ENCODE measurements around the gene HIVEP3. TPM values are rescaled to one million over a fixed set of nuclear protein-coding genes. Genes with fewer than 3 reads are reported as not detected.

Gene HIVEP3
- total RNA-seq, 1 donor from 2014 or later, result 11.0 TPM

DNA sequence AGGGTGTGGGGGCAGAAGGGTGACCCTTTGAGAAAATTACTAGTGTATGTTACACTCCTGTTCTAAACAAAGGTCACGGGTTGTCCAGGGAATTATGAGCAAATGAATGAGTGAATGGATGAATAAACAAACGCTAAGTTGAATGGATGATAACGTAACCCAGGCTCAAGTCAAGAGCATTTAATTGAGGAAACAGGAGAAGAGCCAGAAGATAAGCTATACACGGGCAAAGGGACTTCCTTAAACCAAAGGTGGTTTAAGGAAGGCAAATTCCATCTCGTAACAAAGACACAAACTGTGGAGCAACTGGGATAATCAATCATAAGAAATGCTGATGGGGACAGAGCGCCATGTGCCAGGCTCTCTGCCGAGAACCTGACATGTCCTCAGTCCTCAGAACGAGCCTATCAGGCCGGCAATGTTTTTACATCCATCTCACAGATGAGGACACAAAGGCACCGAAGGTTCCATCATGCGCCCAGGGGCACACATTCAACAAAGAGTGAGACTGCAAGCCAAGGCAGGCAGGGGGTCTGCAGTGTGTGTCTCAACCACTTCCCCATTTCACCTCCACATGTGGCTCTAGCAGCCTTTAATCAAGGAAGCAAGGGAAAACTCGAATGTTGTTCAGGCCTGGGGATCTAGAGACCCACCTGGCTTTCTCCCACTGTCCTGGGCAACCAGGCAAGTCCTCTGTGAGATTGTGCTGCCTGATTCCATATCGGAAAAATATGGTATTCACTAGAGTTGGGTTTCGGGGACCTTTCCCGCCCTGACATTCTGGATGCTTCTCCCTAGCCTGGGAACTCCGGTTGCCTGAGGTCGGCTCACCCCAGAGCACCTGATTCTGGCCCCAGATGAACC lies 307.4 kb downstream of the HIVEP3 start:
- no peak for DNase-seq (ENCODE audit: low spot score)
- intact Hi-C loops (cut with DNase I), result no loop called here
- ATAC-seq, result no peak

DNA sequence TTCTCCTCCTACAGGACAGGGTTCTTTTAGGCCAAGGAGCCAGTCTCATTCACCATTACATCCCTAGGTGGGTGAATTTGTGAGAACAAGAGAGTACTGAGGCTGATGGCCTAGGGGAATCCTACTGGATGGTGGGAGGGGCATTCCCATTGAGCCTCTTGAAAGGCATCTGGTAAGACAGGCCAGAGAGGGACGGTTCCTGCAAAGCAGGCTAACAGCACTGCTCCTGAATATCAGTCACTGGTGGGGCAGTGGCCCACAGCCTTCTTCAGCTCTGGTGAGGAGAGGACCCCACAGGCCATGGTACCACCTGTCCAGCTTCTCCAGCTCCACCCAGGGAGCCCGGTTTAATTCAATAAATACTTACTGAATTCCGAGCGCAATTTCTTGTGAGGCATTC lies 308.4 kb downstream of the HIVEP3 start:
- intact Hi-C loops (cut with DNase I), result no loop called here
- ATAC-seq, result no peak
- DNase-seq (ENCODE audit: low spot score), result no peak

DNA sequence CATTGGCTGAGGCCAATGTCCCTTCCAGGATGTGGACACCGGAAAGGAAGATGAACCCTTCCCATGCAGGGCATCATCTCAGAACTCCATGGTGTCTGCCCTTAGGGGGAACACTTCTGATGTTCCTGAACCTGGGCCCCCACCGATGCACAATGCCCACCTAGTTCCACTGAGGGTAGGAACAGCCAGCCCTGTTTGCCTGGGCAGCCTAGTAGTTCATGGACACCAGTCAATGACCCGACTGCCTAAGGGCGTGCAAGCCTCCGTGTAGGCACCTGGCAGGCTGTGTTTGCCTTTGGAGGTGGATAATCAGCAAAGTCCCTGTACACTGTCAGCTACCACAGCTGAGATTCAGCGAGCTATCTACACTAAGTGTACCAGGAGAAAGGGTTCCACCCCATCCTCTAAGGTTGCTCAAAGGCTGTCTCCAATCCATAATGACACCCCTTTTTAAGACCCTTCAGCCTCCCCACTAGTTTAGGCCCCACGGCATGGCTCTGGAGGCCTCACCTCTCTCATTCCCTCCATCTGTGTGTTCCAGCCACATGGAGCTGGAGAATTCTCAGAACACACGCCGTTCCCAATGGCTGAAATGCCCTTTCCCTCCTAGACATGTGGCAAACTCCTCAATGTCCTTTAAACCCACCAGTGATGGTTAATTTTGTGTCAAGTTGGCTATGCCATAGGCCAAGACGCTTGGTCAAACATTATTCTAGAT lies 309.4 kb downstream of the HIVEP3 start:
- no peak for ATAC-seq

DNA sequence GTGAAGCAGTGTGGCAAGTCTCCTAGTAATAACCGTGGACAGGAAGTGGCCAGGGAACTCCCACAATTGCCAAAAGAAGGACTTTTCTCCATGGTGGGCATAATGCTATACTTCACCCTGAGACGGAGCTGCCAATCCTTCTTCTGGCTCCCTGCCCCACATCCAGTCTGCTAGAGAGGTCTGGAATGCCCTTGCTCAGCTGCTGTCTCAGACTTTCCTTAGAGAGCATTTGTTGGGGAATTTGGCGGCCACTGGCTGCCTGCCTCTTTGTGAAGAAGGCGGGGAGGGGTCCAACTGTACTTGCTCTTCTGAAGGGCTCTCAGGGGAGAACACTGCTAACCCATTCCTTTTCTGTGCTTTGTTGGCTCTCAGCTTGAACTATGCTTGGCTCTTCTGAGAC lies 310.5 kb downstream of the HIVEP3 start:
- intact Hi-C loops (cut with DNase I), result no loop called here
- ATAC-seq, result peak; percentile 44
- no peak for DNase-seq (ENCODE audit: low spot score)

More for the DNA sequence above, 309.4 kb downstream of the HIVEP3 start:
- no peak for DNase-seq (ENCODE audit: low spot score)
- intact Hi-C loops (cut with DNase I), result no loop called here

DNA sequence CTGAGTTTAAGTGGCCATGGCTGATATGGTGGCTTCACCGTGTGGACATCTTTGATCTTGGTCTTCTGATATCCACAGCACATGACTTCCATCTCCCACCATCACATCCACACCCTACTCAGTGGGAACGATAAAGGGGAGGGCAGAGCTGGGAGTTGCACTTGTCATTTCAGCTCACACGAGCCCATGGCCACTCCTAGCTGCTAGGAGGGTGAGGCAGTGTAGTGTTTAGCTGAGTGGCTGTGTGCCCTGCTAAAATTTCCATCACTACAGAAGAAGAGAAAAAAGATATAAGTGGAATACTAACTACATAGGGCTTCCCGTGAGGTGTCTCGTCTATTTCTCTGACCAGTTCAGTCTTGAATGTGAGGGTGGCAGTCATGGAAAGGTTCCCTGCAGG lies 310.9 kb downstream of the HIVEP3 start:
- ATAC-seq (no peak), DNase-seq (ENCODE audit: low spot score) (no peak)
- intact Hi-C loops (cut with DNase I), result no loop called here

DNA sequence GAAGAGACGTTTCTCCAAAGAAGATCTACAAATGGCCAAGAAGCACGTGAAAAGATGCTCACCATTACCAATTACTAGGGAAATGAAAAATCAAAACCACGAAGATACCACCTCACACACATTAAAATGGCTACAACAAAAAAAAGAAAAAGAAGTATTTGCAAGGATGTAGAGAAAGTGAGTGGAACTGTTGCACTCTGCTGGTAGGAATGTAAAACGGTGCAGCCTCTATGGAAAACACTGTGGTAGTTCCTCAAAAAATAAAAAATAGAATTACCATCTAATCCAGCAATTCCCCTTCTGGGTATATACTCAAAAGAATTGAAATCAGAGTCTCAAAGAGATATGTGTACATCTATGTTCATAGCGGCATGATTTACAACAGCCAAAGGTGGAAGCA lies 318.8 kb downstream of the HIVEP3 start:
- ATAC-seq, result no peak
- no peak for DNase-seq (ENCODE audit: low spot score)
- intact Hi-C loops (cut with DNase I), result no loop called here

DNA sequence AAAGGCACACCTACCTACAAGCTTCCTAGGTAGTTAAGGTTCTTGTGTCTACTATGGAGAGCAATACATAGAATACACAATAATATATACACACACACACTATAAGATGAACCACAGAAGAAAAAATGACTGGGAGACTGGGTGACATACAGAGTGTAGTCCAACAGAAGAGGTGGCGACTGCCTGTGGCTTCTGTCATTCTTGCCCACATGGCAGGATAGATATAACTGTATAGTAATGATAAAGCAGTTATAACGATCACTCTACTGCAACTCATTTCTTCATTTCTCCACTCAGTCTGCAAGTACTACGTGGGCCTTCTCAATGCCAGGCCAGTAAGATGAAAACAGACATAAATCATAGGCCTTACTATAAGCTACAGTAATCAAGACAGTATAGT lies 320.4 kb downstream of the HIVEP3 start:
- no peak for ATAC-seq
- intact Hi-C loops (cut with DNase I), result no loop called here
- DNase-seq (ENCODE audit: low spot score), result no peak

DNA sequence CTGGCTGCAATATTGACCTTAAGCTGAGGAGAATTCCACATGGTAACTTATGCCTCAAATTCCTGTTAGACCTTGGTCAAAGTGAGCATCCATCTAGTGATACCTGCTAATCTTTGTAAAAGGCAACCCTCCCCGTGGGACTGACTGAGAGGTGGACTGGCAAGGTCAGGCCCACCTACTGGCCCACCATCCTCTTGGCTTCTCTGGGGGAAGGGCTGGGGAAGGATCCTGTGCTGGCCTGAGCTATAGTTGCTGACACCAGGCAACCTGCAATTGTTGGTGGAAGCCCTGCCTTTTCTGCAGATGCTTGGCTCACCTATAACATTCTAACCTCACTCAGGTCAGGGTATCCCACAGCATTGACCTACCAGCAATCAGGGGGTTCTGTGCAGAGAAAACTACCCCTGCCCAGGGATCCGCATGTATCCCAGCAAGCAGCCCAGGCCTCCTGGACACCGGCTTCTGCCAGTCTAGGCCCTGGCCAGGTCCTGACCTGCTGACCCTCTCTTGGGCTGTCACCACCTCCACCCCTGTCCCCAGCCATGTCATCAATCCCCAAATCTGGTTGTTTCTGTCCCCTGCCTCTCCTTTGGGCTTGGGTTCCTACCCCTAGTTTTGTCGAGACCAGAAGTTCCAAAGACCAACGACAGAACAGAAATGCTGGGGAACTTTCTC lies 326.1 kb downstream of the HIVEP3 start:
- ATAC-seq, result no peak
- intact Hi-C loops (cut with DNase I), result no loop called here
- DNase-seq (ENCODE audit: low spot score), result no peak

DNA sequence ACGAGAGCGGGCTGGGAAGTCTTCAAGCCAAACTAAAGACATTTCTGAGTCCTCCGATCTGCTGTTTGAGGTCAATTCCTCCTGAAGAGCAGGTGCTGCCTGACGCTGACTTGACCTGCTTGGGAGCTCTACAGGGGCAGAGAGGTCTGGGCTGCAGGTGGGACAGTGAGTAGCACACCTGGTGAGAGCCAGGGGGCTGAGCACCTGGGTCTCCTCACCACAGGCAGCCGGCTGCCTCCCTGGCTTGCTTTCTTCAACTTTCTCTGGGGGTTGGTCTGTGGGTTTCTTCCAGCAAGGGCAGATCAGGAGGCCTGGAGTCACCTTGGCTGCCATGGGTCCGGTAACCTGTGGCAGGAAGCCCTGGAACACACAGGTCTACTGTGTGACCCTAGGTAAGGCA lies 326.8 kb downstream of the HIVEP3 start:
- intact Hi-C loops (cut with DNase I), result no loop called here
- no peak for ATAC-seq
- no peak for DNase-seq (ENCODE audit: low spot score)

DNA sequence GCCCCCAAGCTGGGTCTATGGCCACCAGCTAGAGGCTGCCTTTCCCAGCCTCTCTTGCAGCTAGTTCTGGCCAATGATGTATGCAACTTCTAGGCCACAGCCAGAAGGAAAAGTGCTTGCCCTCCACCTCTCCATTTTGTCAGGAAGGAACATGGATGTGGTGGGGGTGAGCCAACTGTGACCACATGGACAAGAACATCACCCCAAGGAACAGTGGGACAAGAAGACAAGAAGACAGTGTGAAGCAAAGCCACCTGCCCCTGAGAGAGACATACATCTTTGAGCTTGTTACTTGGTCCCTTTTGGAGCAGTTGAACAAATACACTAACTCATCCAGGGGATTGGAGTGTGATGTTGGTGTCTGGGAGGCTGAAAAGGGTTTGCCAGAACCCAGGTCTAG lies 328.4 kb downstream of the HIVEP3 start:
- DNase-seq (ENCODE audit: low spot score), result no peak
- ATAC-seq, result no peak
- intact Hi-C loops (cut with DNase I), result no loop called here

DNA sequence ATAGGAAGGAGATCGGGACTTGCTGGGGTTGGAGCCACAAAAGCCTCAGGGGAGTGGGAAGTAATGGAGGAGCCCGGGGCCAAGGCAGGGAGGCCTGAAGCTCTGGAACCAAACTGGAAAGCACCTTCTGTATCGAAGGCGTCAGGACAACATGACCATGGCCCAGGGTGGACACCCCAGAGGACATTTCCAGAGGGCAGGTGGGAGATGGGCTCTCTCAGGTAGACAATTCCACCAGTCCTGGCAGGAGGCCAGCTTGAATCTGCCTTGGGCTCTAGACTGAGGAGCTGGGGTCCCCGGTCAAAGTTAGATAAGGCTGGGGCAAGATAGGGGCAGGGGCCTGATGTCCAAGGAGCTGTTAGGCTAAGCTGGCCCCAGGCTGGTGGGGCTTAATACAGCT lies 329.3 kb downstream of the HIVEP3 start:
- no peak for DNase-seq (ENCODE audit: low spot score)
- no peak for ATAC-seq
- intact Hi-C loops (cut with DNase I), result no loop called here

DNA sequence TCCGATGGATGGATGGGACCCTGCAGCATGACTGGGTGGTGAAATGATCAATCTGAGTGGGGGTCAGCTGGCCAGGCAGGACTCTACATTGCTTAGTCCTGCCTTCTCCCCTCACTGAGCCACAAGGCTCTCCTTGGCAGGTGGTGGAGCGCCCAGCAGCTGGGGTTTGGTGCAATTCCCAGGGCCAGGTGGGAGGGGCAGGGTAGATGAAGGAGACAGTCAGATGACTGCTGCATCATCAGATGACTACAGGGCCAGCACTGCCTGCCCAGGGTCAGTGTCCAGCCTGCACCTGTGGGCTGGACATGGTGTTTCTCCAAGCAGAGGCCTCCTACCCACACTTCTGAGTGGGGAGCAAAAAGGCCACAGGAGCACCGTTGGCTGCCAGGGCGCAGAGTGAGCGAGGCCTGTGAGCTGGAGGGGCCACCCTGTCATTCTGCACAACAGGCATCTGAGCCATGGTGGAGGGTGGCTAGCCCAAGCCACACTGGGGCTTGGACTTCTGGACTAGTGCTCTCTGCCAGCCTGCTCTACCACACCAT lies 330.3 kb downstream of the HIVEP3 start:
- ATAC-seq, result no peak
- intact Hi-C loops (cut with DNase I), result no loop called here

DNA sequence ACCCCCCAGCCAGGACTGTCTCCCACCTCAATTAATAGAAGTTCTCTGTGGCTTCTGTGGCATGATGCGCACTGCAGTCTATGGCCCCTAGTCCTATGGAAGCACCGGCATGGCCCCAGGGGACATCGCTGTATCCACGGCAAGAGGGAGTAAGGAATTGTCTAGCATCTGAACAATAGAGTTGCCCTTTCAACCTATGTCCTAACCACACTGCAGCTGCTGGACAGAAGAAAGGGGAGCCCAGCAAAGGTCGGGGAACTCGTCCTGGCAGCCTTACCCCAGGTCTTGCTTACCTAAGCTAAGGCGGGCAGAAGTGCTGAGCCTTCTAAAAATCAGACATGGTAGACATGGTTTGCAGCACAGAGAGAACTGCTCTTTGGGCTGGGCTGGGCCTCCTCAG lies 330.9 kb downstream of the HIVEP3 start:
- ATAC-seq (no peak), DNase-seq (ENCODE audit: low spot score) (no peak)
- intact Hi-C loops (cut with DNase I), result no loop called here

More for the DNA sequence above, 330.3 kb downstream of the HIVEP3 start:
- DNase-seq (ENCODE audit: low spot score), result no peak

DNA sequence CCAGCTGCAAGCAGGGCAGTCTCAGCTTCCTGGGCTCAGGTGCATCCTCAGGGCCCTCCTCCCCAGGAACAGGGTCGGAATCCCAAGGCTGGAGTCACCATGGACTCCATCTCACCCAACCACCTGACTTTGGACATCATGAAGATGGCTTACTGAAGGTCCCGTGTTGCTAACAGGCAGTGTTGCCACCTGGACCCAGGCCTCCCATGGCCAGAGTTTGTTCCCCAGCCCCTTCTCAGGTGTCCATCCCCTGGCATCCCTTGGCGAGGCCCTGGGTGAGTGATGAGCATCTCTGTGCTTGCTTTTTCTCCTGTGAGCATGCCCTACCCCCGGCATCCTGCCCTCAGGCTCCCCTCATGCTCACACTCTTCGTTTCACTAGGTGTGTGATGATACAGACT lies 332.5 kb downstream of the HIVEP3 start:
- intact Hi-C loops (cut with DNase I), result no loop called here
- ATAC-seq (no peak), DNase-seq (ENCODE audit: low spot score) (no peak)

DNA sequence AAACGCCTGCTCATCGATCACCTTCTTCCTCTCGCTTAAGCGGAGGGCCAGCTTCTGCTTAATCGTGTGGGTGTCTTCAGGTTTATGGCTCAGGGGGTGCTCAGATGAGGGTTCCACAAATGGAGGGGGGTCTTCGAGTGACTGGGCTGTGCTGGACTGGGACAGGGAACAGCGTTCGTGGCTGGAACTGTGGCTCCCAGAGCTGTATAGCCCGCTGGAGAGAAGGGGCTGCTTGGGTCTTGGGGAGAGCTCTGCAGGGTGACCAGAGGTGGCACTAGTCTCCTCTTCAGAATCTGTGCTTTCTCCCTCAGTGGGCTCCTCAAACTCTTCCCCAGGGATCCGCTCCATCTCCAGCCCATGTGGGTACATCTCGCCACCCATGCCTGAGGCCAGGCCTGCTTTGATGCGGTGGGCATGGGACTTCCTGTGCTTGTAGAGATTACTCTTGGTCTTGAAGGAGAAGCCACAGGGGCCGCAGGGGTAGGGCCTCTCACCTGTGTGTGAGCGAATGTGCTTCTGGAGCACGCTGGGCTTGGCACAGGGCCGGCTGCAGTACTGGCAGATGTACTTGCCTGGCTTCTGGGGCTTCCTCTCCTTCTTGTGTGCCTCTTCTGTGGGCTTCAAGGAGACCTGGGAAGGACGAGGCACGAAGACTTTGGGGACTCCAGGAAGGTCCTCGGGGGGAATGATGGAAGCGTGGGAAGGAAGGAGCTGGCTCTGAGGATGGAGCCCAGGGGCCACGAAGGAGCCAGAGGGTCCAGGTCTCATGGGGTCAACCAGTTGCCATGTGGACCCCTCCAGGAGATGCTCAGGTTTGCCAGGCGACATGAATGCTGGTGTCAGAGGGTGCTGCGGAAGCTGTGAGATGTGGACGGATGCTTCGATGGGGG lies 334.8 kb downstream of the HIVEP3 start:
- intact Hi-C loops (cut with DNase I), result no loop called here

DNA sequence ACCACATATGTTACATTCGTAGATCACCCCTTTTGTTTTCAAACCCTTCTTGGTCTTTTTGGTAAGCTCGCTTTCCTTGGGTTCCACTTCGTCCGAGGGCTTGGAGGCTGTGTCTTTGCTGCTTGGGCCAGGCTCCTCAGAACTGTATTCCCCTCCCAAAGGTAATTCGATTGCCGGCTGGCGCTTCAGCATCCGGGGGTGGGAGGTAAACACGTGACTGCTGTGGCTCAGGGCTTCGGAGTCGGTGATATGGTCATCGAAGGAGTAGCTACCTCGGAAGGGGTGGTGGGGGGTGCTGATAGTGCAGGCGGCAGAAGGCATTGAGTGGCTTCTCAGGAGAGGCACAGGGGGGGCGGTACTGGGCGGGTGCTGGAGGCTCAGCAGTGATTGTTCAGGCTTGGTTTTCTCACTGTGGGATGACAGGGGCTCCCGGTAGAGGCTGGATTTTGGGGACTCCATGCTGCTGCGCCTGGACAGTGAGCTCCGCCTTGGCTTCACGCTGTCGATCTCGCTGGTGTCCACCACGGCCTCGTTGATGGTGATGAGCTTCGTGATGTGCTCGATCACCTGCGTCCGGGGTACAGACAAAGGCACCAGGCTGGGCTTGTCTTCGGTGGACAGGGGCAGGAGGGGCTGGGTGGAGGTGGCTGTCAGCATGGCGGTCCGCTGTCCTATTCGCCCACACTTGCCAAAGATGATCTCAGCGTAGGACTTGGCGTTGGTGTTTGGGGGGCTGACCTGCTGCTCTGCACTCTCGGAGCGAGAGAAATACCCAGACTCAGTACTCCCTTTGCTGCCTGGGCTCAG lies 335.7 kb downstream of the HIVEP3 start:
- no peak for DNase-seq (ENCODE audit: low spot score)
- no peak for ATAC-seq
- intact Hi-C loops (cut with DNase I), result no loop called here

More for the DNA sequence above, 334.8 kb downstream of the HIVEP3 start:
- DNase-seq (ENCODE audit: low spot score) (no peak), ATAC-seq (no peak)

DNA sequence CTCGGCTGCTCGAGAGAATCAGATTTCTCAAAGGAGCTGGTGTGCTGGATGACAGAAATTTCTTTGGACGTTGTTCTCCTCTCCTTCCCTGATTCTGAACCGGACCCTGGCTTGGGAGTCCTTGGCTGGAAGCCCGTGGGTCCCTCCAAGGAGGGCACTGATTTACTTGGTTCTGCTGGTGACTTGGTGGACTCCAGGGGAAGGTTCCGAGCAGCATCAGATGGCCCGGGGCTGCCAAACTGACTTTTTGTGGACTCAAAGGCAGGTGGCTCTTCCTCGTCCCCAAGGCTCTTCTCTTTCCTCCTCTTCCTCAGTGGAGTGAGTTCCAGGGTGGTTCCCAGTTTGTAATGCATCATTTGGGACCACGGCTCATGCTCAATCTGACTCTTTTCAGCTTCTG lies 336.4 kb downstream of the HIVEP3 start:
- intact Hi-C loops (cut with DNase I), result no loop called here
- ATAC-seq, result no peak
- DNase-seq (ENCODE audit: low spot score), result no peak

DNA sequence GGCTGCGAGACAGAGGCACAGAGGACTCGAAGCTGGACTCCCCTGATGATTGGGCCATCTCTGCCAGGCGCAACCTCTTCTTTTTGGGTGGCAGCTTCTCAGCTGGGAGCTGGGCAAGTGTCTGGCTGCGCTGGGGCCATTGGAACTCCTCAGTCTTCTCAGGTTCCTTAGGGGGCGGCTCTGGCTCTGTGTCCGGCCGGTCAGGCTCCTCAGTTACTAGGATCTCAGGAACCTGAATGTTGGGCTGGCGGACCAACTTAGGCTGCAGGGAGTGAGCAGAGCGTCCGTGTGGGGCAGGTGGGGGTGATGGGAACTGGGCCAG lies 336.8 kb downstream of the HIVEP3 start:
- intact Hi-C loops (cut with DNase I), result no loop called here
- no peak for DNase-seq (ENCODE audit: low spot score)
- ATAC-seq, result no peak

Data from sciatic nerve (tissue), 2 donors.